ENCODE measurements around the gene GLCCI1.

GRCh38 chr7:7972922-7973594 lies 4.5 kb downstream of the GLCCI1 start:
- TF ChIP-seq EZH2 (IDR thresholded peaks at IDR 0.05; ENCODE audit: borderline replicate concordance, insufficient read depth, low read length, poor library complexity, severe bottlenecking): no peak
- no peak for TF ChIP-seq CTCF (IDR thresholded peaks at IDR 0.05; ENCODE audit: poor library complexity, severe bottlenecking)
- no peak for TF ChIP-seq RAD21 (conservative IDR thresholded peaks at IDR 0.05)
- TF ChIP-seq POLR2AphosphoS5 (IDR thresholded peaks at IDR 0.05): peak; percentile 17
- no peak for TF ChIP-seq EP300 (conservative IDR thresholded peaks at IDR 0.05; ENCODE audit: poor library complexity, severe bottlenecking)
- TF ChIP-seq TAF1 (IDR thresholded peaks at IDR 0.05; ENCODE audit: low read depth): no peak
- TF ChIP-seq REST (IDR thresholded peaks at IDR 0.05; ENCODE audit: borderline replicate concordance): no peak
- TF ChIP-seq SMC3 (conservative IDR thresholded peaks at IDR 0.05; ENCODE audit: poor library complexity): no peak
- no peak for TF ChIP-seq MXI1 (conservative IDR thresholded peaks at IDR 0.05; ENCODE audit: poor library complexity, severe bottlenecking)
